NCI-H2227 (cell line): ENCODE results near the gene INPPL1.

ENCODE experiments used
- DNase-seq: peaks from one replicate; lab custom pipeline; 2025; ENCODE audit not compliant: unreplicated experiment; lab: John Stamatoyannopoulos, UW

Gene INPPL1

DNA sequence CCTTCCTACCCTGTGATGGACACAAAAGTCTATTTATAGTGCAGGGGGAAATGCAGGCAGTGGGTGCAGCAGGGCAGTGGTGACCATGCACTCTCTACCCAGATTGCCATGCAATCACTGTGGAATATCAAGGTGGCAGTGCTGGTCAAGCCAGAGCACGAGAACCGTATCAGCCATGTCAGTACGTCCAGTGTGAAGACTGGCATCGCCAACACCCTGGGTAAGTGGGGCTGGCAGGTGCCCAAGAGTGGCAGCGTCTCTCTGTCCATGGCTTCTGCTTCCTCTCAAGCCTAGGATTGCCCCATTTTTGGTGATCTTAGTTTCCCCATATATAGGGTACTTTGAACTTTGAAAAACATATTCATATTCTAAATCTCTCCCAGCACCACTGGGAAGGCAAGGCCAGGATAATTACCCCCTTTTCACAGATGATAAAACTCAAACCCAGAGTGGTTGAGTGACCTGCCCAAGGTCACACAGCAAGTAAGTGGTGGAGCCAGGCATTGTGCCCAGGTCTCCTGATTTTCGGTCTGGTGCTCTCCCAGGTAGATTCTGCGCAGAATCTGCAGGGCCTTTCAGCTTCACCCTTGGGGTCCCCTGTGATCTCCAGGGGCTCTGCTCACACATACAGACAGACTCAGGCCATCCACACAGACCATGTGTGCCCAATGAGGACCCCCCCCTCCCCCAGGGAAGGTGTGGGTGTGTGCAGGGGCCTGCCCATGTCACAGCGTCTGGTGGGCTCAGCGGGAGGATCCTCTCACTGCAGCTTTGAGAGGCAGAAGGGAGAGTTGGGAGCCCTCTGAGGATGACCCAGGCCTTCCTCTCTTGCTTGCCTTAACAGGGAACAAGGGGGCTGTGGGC is 7.1 kb downstream of the INPPL1 start:
- DNase-seq, result no peak

DNA sequence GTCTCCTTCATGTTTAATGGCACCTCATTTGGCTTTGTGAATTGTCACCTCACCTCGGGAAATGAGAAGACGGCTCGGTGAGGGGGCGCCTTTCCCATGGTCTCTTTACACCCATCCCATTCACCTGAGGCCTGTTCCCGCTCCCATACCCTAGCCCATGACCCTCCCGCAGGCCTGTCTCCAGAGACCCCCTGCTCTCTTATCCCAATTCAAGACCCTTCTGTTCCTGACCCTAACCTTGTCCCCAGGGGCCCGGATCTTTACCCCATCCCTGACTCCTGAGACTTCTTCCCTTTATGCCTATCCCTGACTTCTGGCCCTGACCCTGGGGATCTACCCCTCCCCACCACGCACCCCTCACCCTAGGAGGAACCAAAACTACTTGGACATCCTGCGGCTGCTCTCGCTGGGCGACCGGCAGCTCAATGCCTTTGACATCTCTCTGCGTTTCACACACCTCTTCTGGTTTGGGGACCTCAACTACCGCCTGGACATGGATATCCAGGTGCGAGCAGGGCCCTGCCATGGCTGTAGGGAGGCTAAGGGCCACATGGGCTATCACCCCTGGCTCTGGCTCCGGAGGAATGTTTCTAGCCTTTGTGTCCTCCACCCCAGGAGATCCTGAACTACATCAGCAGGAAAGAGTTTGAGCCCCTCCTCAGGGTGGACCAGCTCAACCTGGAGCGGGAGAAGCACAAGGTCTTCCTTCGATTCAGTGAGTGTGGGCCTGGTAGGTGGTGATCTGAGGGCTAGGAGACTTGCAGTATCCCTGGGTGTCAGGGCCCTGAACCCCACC is 7.9 kb downstream of the INPPL1 start:
- no peak for DNase-seq

- DNase-seq, result no peak
Measured at GRCh38 chr11:72233056-72233772, 8.6 kb downstream of the INPPL1 start.

GRCh38 chr11:72233773-72234513 is 9.4 kb downstream of the INPPL1 start:
- no peak for DNase-seq

GRCh38 chr11:72234514-72234830 is 9.9 kb downstream of the INPPL1 start:
- DNase-seq, result no peak

- no peak for DNase-seq
Measured at GRCh38 chr11:72234920-72235319, 10.4 kb downstream of the INPPL1 start.

GRCh38 chr11:72235351-72236057 is 10.9 kb downstream of the INPPL1 start:
- no peak for DNase-seq

GRCh38 chr11:72236083-72236697 is 11.6 kb downstream of the INPPL1 start:
- DNase-seq, result no peak

GRCh38 chr11:72236774-72237111 is 12.2 kb downstream of the INPPL1 start:
- DNase-seq, result no peak

- no peak for DNase-seq
Measured at GRCh38 chr11:72237112-72237931, 12.8 kb downstream of the INPPL1 start.

DNA sequence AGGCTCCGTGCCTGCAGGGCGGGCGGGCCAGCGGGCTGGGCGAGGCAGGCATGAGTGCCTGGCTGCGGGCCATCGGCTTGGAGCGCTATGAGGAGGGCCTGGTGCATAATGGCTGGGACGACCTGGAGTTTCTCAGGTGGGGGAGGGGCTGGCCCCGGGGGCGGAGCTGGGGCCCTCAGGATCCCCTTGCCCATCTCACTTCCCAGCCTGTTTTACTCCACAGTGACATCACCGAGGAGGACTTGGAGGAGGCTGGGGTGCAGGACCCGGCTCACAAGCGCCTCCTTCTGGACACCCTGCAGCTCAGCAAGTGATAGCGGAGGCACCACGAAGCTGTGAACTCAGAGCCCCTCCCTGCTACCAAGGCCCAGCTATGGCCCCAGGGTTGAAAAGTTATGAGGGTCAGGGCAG is 13.5 kb downstream of the INPPL1 start:
- DNase-seq, result no peak

- no peak for DNase-seq
Measured at GRCh38 chr11:72238492-72239312, 14.1 kb downstream of the INPPL1 start.

DNA sequence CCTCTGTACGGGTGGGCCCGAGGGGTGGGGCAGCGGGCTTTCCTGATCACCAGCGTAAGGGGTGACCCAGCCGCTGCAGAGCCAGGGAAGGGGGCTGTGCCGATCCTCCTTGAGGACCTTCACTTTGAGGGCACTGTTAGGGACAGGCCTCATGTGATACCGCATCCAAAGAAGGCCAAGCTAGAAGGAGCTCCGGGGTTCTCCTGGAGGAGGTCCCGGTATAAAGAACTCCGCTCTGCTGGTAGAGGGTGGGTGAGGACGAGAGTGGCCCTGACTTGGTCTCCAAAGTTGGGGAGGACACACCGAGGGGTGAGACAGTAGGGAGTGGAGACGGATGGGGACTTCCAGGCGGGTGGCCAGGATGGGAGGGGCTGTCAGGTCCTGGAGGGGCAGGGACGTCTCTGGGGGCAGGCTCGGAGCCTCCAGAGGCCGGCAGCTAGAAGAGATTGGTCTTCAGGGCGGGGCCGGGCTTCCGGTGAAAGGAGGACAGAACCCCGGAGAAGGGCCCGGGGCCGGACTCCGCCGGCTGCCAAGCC is 14.8 kb downstream of the INPPL1 start:
- no peak for DNase-seq

GRCh38 chr11:72239849-72240460 is 15.4 kb downstream of the INPPL1 start:
- no peak for DNase-seq

GRCh38 chr11:72240461-72241290 is 16.1 kb downstream of the INPPL1 start:
- DNase-seq, result no peak

GRCh38 chr11:72241291-72241781 is 16.8 kb downstream of the INPPL1 start:
- no peak for DNase-seq

DNA sequence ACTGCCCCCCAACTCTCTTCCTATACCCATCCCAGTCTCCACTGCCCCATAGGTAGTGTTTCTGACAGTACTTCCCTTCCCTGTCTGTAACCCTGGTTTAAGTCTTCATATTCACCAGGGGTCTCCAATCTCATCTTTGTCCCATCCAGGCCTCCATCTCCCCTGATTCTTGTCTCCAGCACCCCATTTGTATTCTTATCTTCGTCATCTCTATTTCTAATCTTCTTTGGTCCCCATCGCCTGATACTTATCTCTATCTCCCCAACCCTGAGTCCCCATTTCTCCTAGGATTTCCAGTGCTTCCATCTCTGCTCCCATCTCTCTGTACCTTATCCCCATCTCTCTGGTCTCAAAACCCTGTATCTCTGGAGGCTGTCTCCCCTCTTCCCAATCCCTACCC is 17.6 kb downstream of the INPPL1 start:
- DNase-seq, result no peak
